HG03196 (cell line): ENCODE results near the gene CCDC185.

Experiments
- ATAC-seq: cut with Tn5 transposase; IDR thresholded peaks from one replicate; pipeline ENCODE4 v1.9.1; 2021; ENCODE audit not compliant: unreplicated experiment

Gene CCDC185

GRCh38 chr1:223429821-223430220 is 36.6 kb downstream of the CCDC185 start:
- ATAC-seq = no peak

GRCh38 chr1:223430236-223430635 is 37.0 kb downstream of the CCDC185 start:
- no peak for ATAC-seq

GRCh38 chr1:223437151-223437550 is 43.9 kb downstream of the CCDC185 start:
- ATAC-seq = no peak

- ATAC-seq = no peak
Observed at GRCh38 chr1:223443397-223443796, 50.2 kb downstream of the CCDC185 start.

GRCh38 chr1:223444411-223444810 is 51.2 kb downstream of the CCDC185 start:
- ATAC-seq = no peak
